ENCODE data around the gene SELENON. TPM values are rescaled to one million over a fixed set of nuclear protein-coding genes. Genes with fewer than 3 reads are reported as not detected.

Gene SELENON
- total RNA-seq, 4 donors from 2014 or later: 33.5 to 82.8 (median 39.4) TPM

GRCh38 chr1:25821112-25821476, 21.1 kb downstream of the SELENON start:
- 27% methylated on average over 10 of the region's 10 CpGs; no CpG with 5 or more reads in 1 of the 2 donors for WGBS, 2 donors (ENCODE audit: low coverage in 1 of 2)
- no peak for TF ChIP-seq POLR2AphosphoS5 (IDR thresholded peaks at IDR 0.05)
- no peak for TF ChIP-seq POLR2A (IDR thresholded peaks at IDR 0.05)
- no peak for TF ChIP-seq EP300 (IDR thresholded peaks at IDR 0.05)
- TF ChIP-seq CTCF (IDR thresholded peaks at IDR 0.05): no peak
- Histone ChIP-seq H3K4me1 (peaks cover 0 to 71% (median 26%) of the 10 kb centered on the region in 3 donors), H3K27ac (peak overlapping the region in 3 of 4 donors; percentile 95 to 97 (median 96)), H3K27me3 (no peaks in the 10 kb centered on the region), H3K4me3 (peak overlapping the region; percentile 63 to 96), H3K36me3 (peaks cover 0 to 30% of the 10 kb centered on the region in 2 donors), H3K9me3 (no peaks in the 10 kb centered on the region)
- ATAC-seq: no peak

- H3K27me3 ChIP-seq: no peaks in the 10 kb centered on the region
- H3K4me3 ChIP-seq: peak overlapping the region in 1 of 2 donors; percentile 96
- peaks cover 0 to 30% of the 10 kb centered on the region in 2 donors for H3K36me3 ChIP-seq
- peak overlapping the region in 3 of 4 donors; percentile 95 to 97 (median 96) for H3K27ac ChIP-seq
- no peak for TF ChIP-seq POLR2AphosphoS5 (IDR thresholded peaks at IDR 0.05)
- peaks cover 0 to 77% (median 26%) of the 10 kb centered on the region in 3 donors for H3K4me1 ChIP-seq
- no peaks in the 10 kb centered on the region for H3K9me3 ChIP-seq
- WGBS, 2 donors (ENCODE audit: low coverage in 1 of 2): 40 to 62% methylated on average over 4 of the region's 5 CpGs
- no peak for ATAC-seq
Observed at GRCh38 chr1:25821630-25822091, 21.7 kb downstream of the SELENON start.

- Histone ChIP-seq H3K36me3 (peaks cover 7 to 66% of the 10 kb centered on the region in 2 donors), H3K27me3 (no peaks in the 10 kb centered on the region), H3K4me3 (no peak overlapping the region), H3K4me1 (peaks cover 0 to 58% (median 14%) of the 10 kb centered on the region in 3 donors), H3K9me3 (no peaks in the 10 kb centered on the region), H3K27ac (no peak overlapping the region)
- WGBS, 2 donors (ENCODE audit: low coverage in 1 of 2): 40 to 68% methylated on average over 1 to 2 of the region's 2 CpGs
- ATAC-seq: no peak
- no peak for TF ChIP-seq EP300 (IDR thresholded peaks at IDR 0.05)
- no peak for TF ChIP-seq POLR2A (IDR thresholded peaks at IDR 0.05)
- TF ChIP-seq CTCF (IDR thresholded peaks at IDR 0.05): no peak
- TF ChIP-seq POLR2AphosphoS5 (IDR thresholded peaks at IDR 0.05): no peak
Observed at GRCh38 chr1:25825605-25826004, 25.6 kb downstream of the SELENON start.

- Histone ChIP-seq H3K4me1 (peaks cover 0 to 49% (median 6%) of the 10 kb centered on the region in 3 donors), H3K9me3 (no peaks in the 10 kb centered on the region), H3K36me3 (peaks cover 13 to 76% of the 10 kb centered on the region in 2 donors), H3K27ac (no peak overlapping the region), H3K27me3 (no peaks in the 10 kb centered on the region), H3K4me3 (no peak overlapping the region)
- no peak for ATAC-seq
- WGBS, 2 donors (ENCODE audit: low coverage in 1 of 2): 100% methylated on average over 1 of the region's 10 CpGs; no CpG with 5 or more reads in 1 of the 2 donors
- no peak for TF ChIP-seq EP300 (IDR thresholded peaks at IDR 0.05)
- no peak for TF ChIP-seq POLR2AphosphoS5 (IDR thresholded peaks at IDR 0.05)
- TF ChIP-seq POLR2A (IDR thresholded peaks at IDR 0.05): no peak
- TF ChIP-seq CTCF (IDR thresholded peaks at IDR 0.05): no peak
Observed at GRCh38 chr1:25826571-25826970, 26.6 kb downstream of the SELENON start.

- no peak overlapping the region for H3K4me3 ChIP-seq
- ATAC-seq: no peak
- WGBS, 2 donors (ENCODE audit: low coverage in 1 of 2): 40 to 49% methylated on average over 2 to 3 of the region's 3 CpGs
- H3K9me3 ChIP-seq: no peaks in the 10 kb centered on the region
- H3K27me3 ChIP-seq: no peaks in the 10 kb centered on the region
- peaks cover 0 to 32% (median 0%) of the 10 kb centered on the region in 3 donors for H3K4me1 ChIP-seq
- no peak for TF ChIP-seq EP300 (IDR thresholded peaks at IDR 0.05)
- TF ChIP-seq CTCF (IDR thresholded peaks at IDR 0.05): no peak
- no peak for TF ChIP-seq POLR2AphosphoS5 (IDR thresholded peaks at IDR 0.05)
- TF ChIP-seq POLR2A (IDR thresholded peaks at IDR 0.05): no peak
- no peak overlapping the region for H3K27ac ChIP-seq
- peaks cover 13 to 88% of the 10 kb centered on the region in 2 donors for H3K36me3 ChIP-seq
Observed at GRCh38 chr1:25828491-25828890, 28.5 kb downstream of the SELENON start.
